HG03442 (cell line): ENCODE data around the gene EIF5A2.

Experiments
- ATAC-seq: cut with Tn5 transposase; IDR thresholded peaks from one replicate; pipeline ENCODE4 v1.9.1; 2021; ENCODE audit warnings: mild to moderate bottlenecking, moderate library complexity; ENCODE audit not compliant: unreplicated experiment

EIF5A2 gene

GRCh38 chr3:170862618-170863374 lies 45.6 kb downstream of the EIF5A2 start:
- ATAC-seq = no peak

GRCh38 chr3:170858599-170858998 lies 49.8 kb downstream of the EIF5A2 start:
- ATAC-seq = no peak

GRCh38 chr3:170852324-170852723 lies 56.1 kb downstream of the EIF5A2 start:
- ATAC-seq = no peak

- ATAC-seq = no peak
These were observed 60.0 kb downstream of the EIF5A2 start for GRCh38 chr3:170848292-170848917.

GRCh38 chr3:170844377-170844776 lies 64.1 kb downstream of the EIF5A2 start:
- no peak for ATAC-seq

- ATAC-seq = no peak
These were observed 68.1 kb downstream of the EIF5A2 start for GRCh38 chr3:170840291-170840859.

- no peak for ATAC-seq
These were observed 68.8 kb downstream of the EIF5A2 start for GRCh38 chr3:170839518-170840100.
